Neural cell (in vitro differentiated cells): ENCODE measurements around the gene NCOA5. TPM values are rescaled to one million over a fixed set of nuclear protein-coding genes. Genes with fewer than 3 reads are reported as not detected.

ENCODE experiments used
- H2AFZ ChIP-seq: fragments of 200-600, 300-800 bp; sonication (generic), shearing (Covaris generic); 2 replicates; pipeline ENCODE4 v1.6.0; 2014; ENCODE audit warnings: low read depth, mild to moderate bottlenecking, antibody characterized with exemption, low read length, moderate library complexity
- H3F3A ChIP-seq: fragments of 200-600 bp; shearing (Covaris generic); 2 replicates; pipeline ENCODE4 v1.6.1; 2016; ENCODE audit warnings: mild to moderate bottlenecking, moderate library complexity, mixed read lengths, antibody characterized with exemption, low read length; ENCODE audit not compliant: insufficient read depth, poor library complexity, severe bottlenecking
- H3K27ac ChIP-seq: fragments of 200-600, 300-800 bp; sonication (generic), shearing (Covaris generic); 2 replicates; pipeline ENCODE4 v1.5.1; 2014; ENCODE audit warnings: mild to moderate bottlenecking, low read length, moderate library complexity
- H3K27me3 ChIP-seq: fragments of 300-800, 200-600 bp; sonication (generic), shearing (Covaris generic); 2 replicates; pipeline ENCODE4 v1.6.0; 2014; ENCODE audit warnings: mild to moderate bottlenecking, low read depth, low read length, moderate library complexity; ENCODE audit not compliant: insufficient read depth
- H3K36me3 ChIP-seq: fragments of 300-800, 200-600 bp; sonication (generic), shearing (Covaris generic); 2 replicates; pipeline ENCODE4 v1.5.1; 2014; ENCODE audit warnings: mild to moderate bottlenecking, antibody characterized with exemption, low read length, moderate library complexity; ENCODE audit not compliant: insufficient read depth
- H3K4me2 ChIP-seq: fragments of 300-800, 200-600 bp; sonication (generic), shearing (Covaris generic); 2 replicates; pipeline ENCODE4 v1.6.0; 2014; ENCODE audit warnings: mild to moderate bottlenecking, low read length
- H3K4me3 ChIP-seq: fragments of 300-800, 200-600 bp; sonication (generic), shearing (Covaris generic); 2 replicates; pipeline ENCODE4 v1.5.1; 2014; ENCODE audit warnings: mild to moderate bottlenecking, low read length, moderate library complexity
- H3K79me2 ChIP-seq: fragments of 200-600 bp; shearing (Covaris generic); replicated peaks from 2 replicates; pipeline ENCODE4 v1.6.0; 2014; ENCODE audit warnings: mild to moderate bottlenecking, low read length, moderate library complexity; ENCODE audit not compliant: insufficient read depth
- H3K9ac ChIP-seq: fragments of 300-800, 200-600 bp; sonication (generic), shearing (Covaris generic); 2 replicates; pipeline ENCODE4 v1.6.1; 2016; ENCODE audit warnings: mild to moderate bottlenecking, low read length, mixed read lengths
- H3K9me2 ChIP-seq: fragments of 200-600 bp; shearing (Covaris generic); 2 replicates; pipeline ENCODE4 v1.6.1; 2016; ENCODE audit warnings: mild to moderate bottlenecking, low read length, mixed read lengths; ENCODE audit not compliant: insufficient read depth
- H3K9me3 ChIP-seq: fragments of 200-600, 300-800 bp; sonication (generic), shearing (Covaris generic); 2 replicates; pipeline ENCODE4 v1.6.1; 2016; ENCODE audit warnings: mild to moderate bottlenecking, mixed run types, low read length, moderate library complexity, mixed read lengths
- H4K20me1 ChIP-seq: fragments of 200-600 bp; shearing (Covaris generic); 2 replicates; pipeline ENCODE4 v1.6.1; 2016; ENCODE audit warnings: mild to moderate bottlenecking, mixed run types; ENCODE audit not compliant: insufficient read depth
- EP300 ChIP-seq: fragments of 450-650 bp; conservative IDR thresholded peaks from 2 replicates; pipeline ENCODE4 v1.6.1; 2014; ENCODE audit warnings: antibody characterized with exemption, mild to moderate bottlenecking, moderate library complexity; ENCODE audit not compliant: poor library complexity, severe bottlenecking
- EZH2 ChIP-seq: fragments of 200-600, 300-800 bp; shearing (Covaris generic), sonication (generic); IDR thresholded peaks from 2 replicates; pipeline ENCODE4 v1.6.1; 2014; ENCODE audit warnings: antibody characterized with exemption, low read length, borderline replicate concordance, mild to moderate bottlenecking; ENCODE audit not compliant: insufficient read depth, poor library complexity, severe bottlenecking
- MXI1 ChIP-seq: fragments of 450-650 bp; conservative IDR thresholded peaks from 2 replicates; pipeline ENCODE4 v1.6.1; 2014; ENCODE audit warnings: antibody characterized with exemption, mild to moderate bottlenecking; ENCODE audit not compliant: poor library complexity, severe bottlenecking
- POLR2AphosphoS5 ChIP-seq: IDR thresholded peaks from 2 replicates; pipeline ENCODE4 v1.6.1; 2012
- RAD21 ChIP-seq: fragments of 450-650 bp; conservative IDR thresholded peaks from 2 replicates; pipeline ENCODE4 v1.6.1; 2014; ENCODE audit warnings: antibody characterized with exemption, mild to moderate bottlenecking, moderate library complexity
- SMC3 ChIP-seq: fragments of 450-650 bp; conservative IDR thresholded peaks from 2 replicates; pipeline ENCODE4 v1.6.1; 2014; ENCODE audit warnings: antibody characterized with exemption, mild to moderate bottlenecking, moderate library complexity; ENCODE audit not compliant: poor library complexity
- TAF1 ChIP-seq: IDR thresholded peaks from 2 replicates; pipeline ENCODE4 v1.6.1; 2012; ENCODE audit warnings: low read depth
- polyA plus RNA-seq: library from polyadenylated mRNA; depleted of rRNA; stranded (reverse); fragments of >200 nt; gene quantifications from 2 replicates; pipeline ENCODE4 v1.2.3, GENCODE V29; 2014
- TF ChIP-seq, protein P1 (sequence below): fragments of 450-650 bp; IDR thresholded peaks from 2 replicates; pipeline ENCODE4 v1.5.1; 2014; ENCODE audit warnings: antibody characterized with exemption, mild to moderate bottlenecking, moderate library complexity; ENCODE audit not compliant: poor library complexity, severe bottlenecking
- TF ChIP-seq, protein P2 (sequence below): IDR thresholded peaks from 2 replicates; pipeline ENCODE4 v1.6.1; 2012; ENCODE audit warnings: borderline replicate concordance

NCOA5 gene
- polyA plus RNA-seq, 1 donor from 2014 or later = 29.9 TPM

DNA sequence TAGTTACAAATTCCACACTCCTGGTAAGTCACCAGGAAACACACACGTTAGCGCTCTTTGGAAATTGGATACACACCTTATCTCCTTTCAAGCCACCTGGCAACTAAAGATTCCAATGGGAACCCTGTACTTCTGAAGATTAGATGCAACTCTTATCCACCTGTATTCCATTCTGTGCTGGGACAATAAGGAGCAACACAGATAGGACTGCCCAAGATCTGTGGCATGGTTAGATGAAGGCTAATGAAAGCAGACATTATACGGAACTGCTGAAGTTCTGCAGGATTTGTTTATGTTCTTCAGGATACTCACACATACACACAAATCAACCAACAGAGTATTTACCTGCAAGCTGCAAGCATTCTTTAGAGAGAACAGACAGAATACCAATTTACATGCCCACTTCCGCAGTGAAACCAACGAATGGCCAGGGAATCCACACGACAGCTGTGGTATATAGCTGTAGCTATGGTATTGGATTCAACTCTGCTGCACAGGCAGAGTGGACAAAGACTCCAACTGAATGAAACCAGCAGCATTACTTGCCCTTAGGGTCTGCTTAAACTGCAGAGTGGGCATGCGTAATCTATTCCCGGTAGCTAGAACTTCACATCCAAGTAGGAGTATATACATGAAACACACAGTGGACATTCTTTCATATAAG is 12.0 kb downstream of the NCOA5 start:
- no peak overlapping the region for H3K9ac ChIP-seq
- no peak overlapping the region for H3K4me3 ChIP-seq
- no peaks in the 10 kb centered on the region for H3K27me3 ChIP-seq
- no peak overlapping the region for H2AFZ ChIP-seq
- peaks cover 3% of the 10 kb centered on the region for H4K20me1 ChIP-seq
- H3K4me2 ChIP-seq = no peak overlapping the region
- H3K79me2 ChIP-seq = peaks cover 52% of the 10 kb centered on the region
- TF ChIP-seq POLR2AphosphoS5 = peak; percentile 11
- TF ChIP-seq, protein P1, sequence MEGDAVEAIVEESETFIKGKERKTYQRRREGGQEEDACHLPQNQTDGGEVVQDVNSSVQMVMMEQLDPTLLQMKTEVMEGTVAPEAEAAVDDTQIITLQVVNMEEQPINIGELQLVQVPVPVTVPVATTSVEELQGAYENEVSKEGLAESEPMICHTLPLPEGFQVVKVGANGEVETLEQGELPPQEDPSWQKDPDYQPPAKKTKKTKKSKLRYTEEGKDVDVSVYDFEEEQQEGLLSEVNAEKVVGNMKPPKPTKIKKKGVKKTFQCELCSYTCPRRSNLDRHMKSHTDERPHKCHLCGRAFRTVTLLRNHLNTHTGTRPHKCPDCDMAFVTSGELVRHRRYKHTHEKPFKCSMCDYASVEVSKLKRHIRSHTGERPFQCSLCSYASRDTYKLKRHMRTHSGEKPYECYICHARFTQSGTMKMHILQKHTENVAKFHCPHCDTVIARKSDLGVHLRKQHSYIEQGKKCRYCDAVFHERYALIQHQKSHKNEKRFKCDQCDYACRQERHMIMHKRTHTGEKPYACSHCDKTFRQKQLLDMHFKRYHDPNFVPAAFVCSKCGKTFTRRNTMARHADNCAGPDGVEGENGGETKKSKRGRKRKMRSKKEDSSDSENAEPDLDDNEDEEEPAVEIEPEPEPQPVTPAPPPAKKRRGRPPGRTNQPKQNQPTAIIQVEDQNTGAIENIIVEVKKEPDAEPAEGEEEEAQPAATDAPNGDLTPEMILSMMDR = no peak
- no peak for TF ChIP-seq SMC3
- no peak for TF ChIP-seq TAF1
- no peaks in the 10 kb centered on the region for H3F3A ChIP-seq
- no peak overlapping the region for H3K27ac ChIP-seq
- no peaks in the 10 kb centered on the region for H3K9me2 ChIP-seq
- H3K36me3 ChIP-seq = peaks cover 9% of the 10 kb centered on the region
- H3K9me3 ChIP-seq = no peaks in the 10 kb centered on the region

DNA sequence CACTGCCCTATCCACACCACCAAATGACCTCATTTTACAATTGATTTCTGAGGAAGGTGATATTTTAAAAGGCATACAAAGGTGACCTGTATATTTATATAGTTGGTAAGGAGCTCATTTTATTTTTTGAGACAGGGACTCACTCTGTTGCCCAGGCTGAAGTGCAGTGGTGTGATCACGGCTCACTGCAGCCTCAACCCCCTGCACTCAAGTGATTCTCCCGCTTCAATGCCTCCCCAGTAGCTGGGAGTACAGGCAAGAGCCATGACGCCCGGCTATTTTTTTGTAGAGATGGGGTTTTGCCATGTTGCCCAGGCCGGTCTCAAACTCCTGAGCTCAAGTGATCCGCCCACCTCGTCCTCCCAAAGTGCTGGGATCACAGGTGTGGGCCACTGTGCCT is 13.0 kb downstream of the NCOA5 start:
- peaks cover 9% of the 10 kb centered on the region for H3K36me3 ChIP-seq
- TF ChIP-seq EZH2 (no peak), TAF1 (no peak)

DNA sequence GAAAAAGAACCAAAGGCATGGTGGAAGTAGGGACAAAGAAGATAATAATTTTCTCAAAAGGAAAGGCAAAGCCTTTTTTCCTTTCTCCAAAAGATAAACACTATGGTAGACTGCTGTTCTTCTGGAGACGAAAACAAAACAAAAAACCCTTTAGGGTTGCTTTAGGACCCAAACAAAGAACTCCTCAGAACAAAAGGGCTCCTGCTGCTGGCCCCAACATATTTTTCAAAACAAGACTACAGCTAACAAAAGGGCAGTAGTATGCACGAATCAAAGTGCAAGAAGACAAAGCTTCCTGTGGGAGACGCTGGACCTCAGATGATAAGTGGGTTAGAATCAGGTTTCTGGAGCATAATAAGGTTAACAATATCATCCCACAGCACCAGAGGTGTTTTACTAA is 15.8 kb downstream of the NCOA5 start:
- Histone ChIP-seq H3K4me3 (no peak overlapping the region), H4K20me1 (no peaks in the 10 kb centered on the region), H3K27ac (no peak overlapping the region), H3K9ac (no peak overlapping the region), H3K36me3 (peaks cover 9% of the 10 kb centered on the region), H3K79me2 (peaks cover 16% of the 10 kb centered on the region), H3K9me2 (no peaks in the 10 kb centered on the region), H3K27me3 (no peaks in the 10 kb centered on the region), H2AFZ (no peak overlapping the region), H3K4me2 (no peak overlapping the region), H3K9me3 (no peaks in the 10 kb centered on the region), H3F3A (no peaks in the 10 kb centered on the region)
- no peak for TF ChIP-seq EP300
- no peak for TF ChIP-seq SMC3
- TF ChIP-seq RAD21 = no peak
- TF ChIP-seq EZH2 = no peak
- no peak for TF ChIP-seq MXI1
- TF ChIP-seq, protein P1 = no peak
- no peak for TF ChIP-seq TAF1
- TF ChIP-seq, protein P2, sequence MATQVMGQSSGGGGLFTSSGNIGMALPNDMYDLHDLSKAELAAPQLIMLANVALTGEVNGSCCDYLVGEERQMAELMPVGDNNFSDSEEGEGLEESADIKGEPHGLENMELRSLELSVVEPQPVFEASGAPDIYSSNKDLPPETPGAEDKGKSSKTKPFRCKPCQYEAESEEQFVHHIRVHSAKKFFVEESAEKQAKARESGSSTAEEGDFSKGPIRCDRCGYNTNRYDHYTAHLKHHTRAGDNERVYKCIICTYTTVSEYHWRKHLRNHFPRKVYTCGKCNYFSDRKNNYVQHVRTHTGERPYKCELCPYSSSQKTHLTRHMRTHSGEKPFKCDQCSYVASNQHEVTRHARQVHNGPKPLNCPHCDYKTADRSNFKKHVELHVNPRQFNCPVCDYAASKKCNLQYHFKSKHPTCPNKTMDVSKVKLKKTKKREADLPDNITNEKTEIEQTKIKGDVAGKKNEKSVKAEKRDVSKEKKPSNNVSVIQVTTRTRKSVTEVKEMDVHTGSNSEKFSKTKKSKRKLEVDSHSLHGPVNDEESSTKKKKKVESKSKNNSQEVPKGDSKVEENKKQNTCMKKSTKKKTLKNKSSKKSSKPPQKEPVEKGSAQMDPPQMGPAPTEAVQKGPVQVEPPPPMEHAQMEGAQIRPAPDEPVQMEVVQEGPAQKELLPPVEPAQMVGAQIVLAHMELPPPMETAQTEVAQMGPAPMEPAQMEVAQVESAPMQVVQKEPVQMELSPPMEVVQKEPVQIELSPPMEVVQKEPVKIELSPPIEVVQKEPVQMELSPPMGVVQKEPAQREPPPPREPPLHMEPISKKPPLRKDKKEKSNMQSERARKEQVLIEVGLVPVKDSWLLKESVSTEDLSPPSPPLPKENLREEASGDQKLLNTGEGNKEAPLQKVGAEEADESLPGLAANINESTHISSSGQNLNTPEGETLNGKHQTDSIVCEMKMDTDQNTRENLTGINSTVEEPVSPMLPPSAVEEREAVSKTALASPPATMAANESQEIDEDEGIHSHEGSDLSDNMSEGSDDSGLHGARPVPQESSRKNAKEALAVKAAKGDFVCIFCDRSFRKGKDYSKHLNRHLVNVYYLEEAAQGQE = no peak
- TF ChIP-seq POLR2AphosphoS5 = no peak

More for the DNA sequence above, 13.0 kb downstream of the NCOA5 start:
- H3K9me2 ChIP-seq = no peaks in the 10 kb centered on the region
- H4K20me1 ChIP-seq = no peaks in the 10 kb centered on the region
- H3K9ac ChIP-seq = no peak overlapping the region
- no peaks in the 10 kb centered on the region for H3K27me3 ChIP-seq
- no peaks in the 10 kb centered on the region for H3F3A ChIP-seq
- H3K4me2 ChIP-seq = no peak overlapping the region
- H2AFZ ChIP-seq = no peak overlapping the region
- no peak overlapping the region for H3K27ac ChIP-seq
- peaks cover 43% of the 10 kb centered on the region for H3K79me2 ChIP-seq
- H3K4me3 ChIP-seq = no peak overlapping the region
- H3K9me3 ChIP-seq = no peaks in the 10 kb centered on the region
